ENCODE results near the gene B9D2. TPM values are rescaled to one million over a fixed set of nuclear protein-coding genes. Genes with fewer than 3 reads are reported as not detected.

B9D2 gene
- total RNA-seq, 2 experiments from 2014 or later, result 21.1 to 26.8 TPM

- Histone ChIP-seq H3K4me3 (ENCODE audit: low read length) (no peak overlapping the region), H3K36me3 (ENCODE audit: insufficient read depth, low read length) (peaks cover 58% of the 10 kb centered on the region), H3K27me3 (ENCODE audit: control insufficient read depth in 1 of 2, insufficient read depth in 2 of 2, low read length in 2 of 2) (no peaks in the 10 kb centered on the region), H3K27ac (ENCODE audit: low read depth in 1 of 2, low read length in 2 of 2) (peak overlapping the region in 1 of 2 donors; percentile 47), H3K9me3 (ENCODE audit: control insufficient read depth in 1 of 2, insufficient read depth in 1 of 2, low read length in 2 of 2) (no peaks in the 10 kb centered on the region), H3K4me1 (ENCODE audit: insufficient read depth, low read length) (peaks cover 62% of the 10 kb centered on the region)
- intact Hi-C loops (cut with DNase I, micrococcal nuclease), result no loop called here
- no peaks in the 10 kb centered on the region for H3K27me3 Mint-ChIP-seq
- DNase-seq, result no peak
- H3K4me3 Mint-ChIP-seq, result peak overlapping the region; percentile 14
- TF ChIP-seq CTCF (IDR thresholded peaks at IDR 0.05), result no peak
- ChIA-PET CTCF (no interaction called here), POLR2A (interaction anchor here (1.0 to 1.6 kb wide), 4 partner anchors 14 to 59 kb away, joined by 3 to 4 read pairs (median 3); partner anchors contain the start of gene HNRNPUL1)
- peaks cover 47% of the 10 kb centered on the region for H3K4me1 Mint-ChIP-seq (ENCODE audit: low read depth)
- ATAC-seq (ENCODE audit: poor library complexity), result no peak
- H3K36me3 Mint-ChIP-seq (ENCODE audit: low read depth), result peaks cover 77% of the 10 kb centered on the region
- no peaks in the 10 kb centered on the region for H3K9me3 Mint-ChIP-seq
- peak overlapping the region; percentile 94 for H3K27ac Mint-ChIP-seq
Measured at GRCh38 chr19:41323023-41323422, 40.9 kb downstream of the B9D2 start.

- peaks cover 58% of the 10 kb centered on the region for H3K36me3 ChIP-seq (ENCODE audit: insufficient read depth, low read length)
- no peaks in the 10 kb centered on the region for H3K27me3 Mint-ChIP-seq
- H3K4me1 ChIP-seq (ENCODE audit: insufficient read depth, low read length), result peaks cover 57% of the 10 kb centered on the region
- ATAC-seq (ENCODE audit: poor library complexity) (no peak), DNase-seq (no peak)
- H3K9me3 ChIP-seq (ENCODE audit: control insufficient read depth in 1 of 2, insufficient read depth in 1 of 2, low read length in 2 of 2), result no peaks in the 10 kb centered on the region
- H3K4me3 Mint-ChIP-seq, result peak overlapping the region; percentile 14
- H3K27ac ChIP-seq (ENCODE audit: low read depth in 1 of 2, low read length in 2 of 2), result peak overlapping the region in 1 of 2 donors; percentile 7
- intact Hi-C loops (cut with DNase I, micrococcal nuclease), result no loop called here
- peaks cover 48% of the 10 kb centered on the region for H3K4me1 Mint-ChIP-seq (ENCODE audit: low read depth)
- H3K27ac Mint-ChIP-seq, result peak overlapping the region; percentile 94
- CTCF ChIA-PET, result no interaction called here
- no peak overlapping the region for H3K4me3 ChIP-seq (ENCODE audit: low read length)
- peaks cover 79% of the 10 kb centered on the region for H3K36me3 Mint-ChIP-seq (ENCODE audit: low read depth)
- TF ChIP-seq CTCF (IDR thresholded peaks at IDR 0.05), result no peak
- H3K9me3 Mint-ChIP-seq, result no peaks in the 10 kb centered on the region
- H3K27me3 ChIP-seq (ENCODE audit: control insufficient read depth in 1 of 2, insufficient read depth in 2 of 2, low read length in 2 of 2), result no peaks in the 10 kb centered on the region
- POLR2A ChIA-PET, result interaction anchor here (1.1 to 1.2 kb wide), 4 partner anchors 14 to 41 kb away, joined by 3 read pairs; partner anchors contain the start of gene B9D2
Measured at GRCh38 chr19:41322451-41322850, 41.5 kb downstream of the B9D2 start.

DNA sequence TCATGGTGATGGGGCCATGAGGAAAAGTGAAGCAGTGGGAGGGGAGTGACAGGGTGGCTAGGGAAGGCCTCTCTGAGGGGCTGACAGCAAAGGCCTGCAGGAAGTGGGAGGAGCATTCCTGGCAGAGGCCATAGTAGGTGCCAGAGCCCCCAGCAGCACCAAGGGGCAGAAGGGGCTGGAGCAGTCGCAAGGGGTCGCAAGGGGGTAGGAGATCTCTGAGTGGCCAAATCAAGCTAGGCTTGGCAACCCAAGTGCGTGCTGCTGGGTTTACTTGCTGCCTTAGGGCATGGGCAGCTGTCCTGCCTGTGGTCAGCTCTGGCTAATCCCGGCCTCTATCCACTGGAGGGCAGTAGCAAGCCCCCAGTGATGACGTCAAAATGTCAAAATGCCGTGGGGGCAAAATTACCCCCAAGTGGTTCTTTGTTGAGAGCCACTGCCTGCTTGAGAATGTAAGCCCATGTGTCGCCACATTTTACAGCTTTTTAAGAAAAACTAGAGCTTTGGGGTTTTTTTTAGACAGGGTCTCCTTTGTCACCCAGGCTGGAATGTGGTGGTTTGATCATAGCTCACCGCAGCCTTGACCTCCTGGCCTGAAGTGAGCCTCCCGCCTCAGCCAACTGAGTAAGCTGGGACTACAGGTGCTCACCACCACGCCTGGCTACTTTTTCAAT, 42.2 kb downstream of the B9D2 start:
- CTCF ChIA-PET, result no interaction called here
- Mint-ChIP-seq H3K27ac (peak overlapping the region; percentile 94), H3K27me3 (no peaks in the 10 kb centered on the region), H3K9me3 (no peaks in the 10 kb centered on the region), H3K4me1 (ENCODE audit: low read depth) (peaks cover 50% of the 10 kb centered on the region), H3K4me3 (peak overlapping the region; percentile 31), H3K36me3 (ENCODE audit: low read depth) (peaks cover 81% of the 10 kb centered on the region)
- DNase-seq, result peak in 2 of 14 experiments; percentile 35 to 55
- no peak overlapping the region for H3K4me3 ChIP-seq (ENCODE audit: low read length)
- no peak for ATAC-seq (ENCODE audit: poor library complexity)
- H3K27ac ChIP-seq (ENCODE audit: low read depth in 1 of 2, low read length in 2 of 2), result peak overlapping the region in 1 of 2 donors; percentile 4
- intact Hi-C loops (cut with DNase I, micrococcal nuclease), result no loop called here
- no peaks in the 10 kb centered on the region for H3K9me3 ChIP-seq (ENCODE audit: control insufficient read depth in 1 of 2, insufficient read depth in 1 of 2, low read length in 2 of 2)
- POLR2A ChIA-PET, result interaction anchor here (1.1 to 1.2 kb wide), 3 partner anchors 29 to 42 kb away, joined by 3 read pairs; partner anchors contain the start of gene B9D2
- no peaks in the 10 kb centered on the region for H3K27me3 ChIP-seq (ENCODE audit: control insufficient read depth in 1 of 2, insufficient read depth in 2 of 2, low read length in 2 of 2)
- H3K36me3 ChIP-seq (ENCODE audit: insufficient read depth, low read length), result peaks cover 64% of the 10 kb centered on the region
- no peak for TF ChIP-seq CTCF (IDR thresholded peaks at IDR 0.05)
- peaks cover 49% of the 10 kb centered on the region for H3K4me1 ChIP-seq (ENCODE audit: insufficient read depth, low read length)
